SH-SY5Y (cell line): ENCODE results near the gene TEX29.

ENCODE experiments used
- GATA2 ChIP-seq: IDR thresholded peaks from 2 replicates; pipeline ENCODE4 v1.6.1; 2011; ENCODE audit warnings: mild to moderate bottlenecking, low read depth, low read length
- GATA3 ChIP-seq: IDR thresholded peaks from 2 replicates; pipeline ENCODE4 v1.6.1; 2011; ENCODE audit warnings: low read depth, mild to moderate bottlenecking, low read length, moderate library complexity

GRCh38 chr13:111370147-111370546 lies 49.7 kb downstream of the TEX29 start:
- TF ChIP-seq GATA2 (no peak), GATA3 (no peak)
